Esophagus muscularis mucosa (tissue), 4 donors: Measurements from ENCODE around the gene PLPPR1. TPM values are rescaled to one million over a fixed set of nuclear protein-coding genes. Genes with fewer than 3 reads are reported as not detected.

Experiments
- DNase-seq: peaks from one replicate; pipeline ENCODE4 v3.0.0-alpha.2; 2017; ENCODE audit errors: extremely low spot score
- H3K27ac ChIP-seq, 4 donors: fragments of 200-600 bp; sonication (generic); replicated peaks in 1 of 4; 1 replicate in 3 of 4; 2 replicates in 1 of 4; pipeline ENCODE4 v1.5.1; 2016 to 2019; ENCODE audit warnings: mild to moderate bottlenecking in 1 of 4
- H3K27me3 ChIP-seq, 4 donors: fragments of 200-600 bp; sonication (generic); one replicate each; pipeline versions ENCODE4 v1.5.1 to v1.6.0; 2016 to 2019
- H3K36me3 ChIP-seq, 4 donors: fragments of 200-600 bp; sonication (generic); one replicate each; pipeline ENCODE4 v1.5.1; 2016 to 2019
- H3K4me1 ChIP-seq, 4 donors: fragments of 200-600 bp; sonication (generic); one replicate each; pipeline ENCODE4 v1.5.1; 2016 to 2019
- H3K4me3 ChIP-seq, 4 donors: fragments of 200-600 bp; sonication (generic); 1 replicate in 2 of 4; 2 replicates in 2 of 4; pipeline ENCODE4 v1.5.1; 2016 to 2019; ENCODE audit warnings: mild to moderate bottlenecking in 4 of 4, moderate library complexity in 1 of 4
- H3K9me3 ChIP-seq, 4 donors: fragments of 200-600 bp; sonication (generic); 1 replicate in 3 of 4; 2 replicates in 1 of 4; pipeline ENCODE4 v1.5.1; 2016 to 2019
- EP300 ChIP-seq: sonication (generic); formaldehyde crosslinking; IDR thresholded peaks from one replicate; pipeline ENCODE4 v1.6.1; 2017; ENCODE audit warnings: antibody characterized with exemption
- POLR2A ChIP-seq: fragments of 450-650 bp; IDR thresholded peaks from one replicate; pipeline ENCODE4 v1.6.1; 2017; ENCODE audit warnings: antibody characterized with exemption, moderate library complexity, mild to moderate bottlenecking, low read depth
- POLR2AphosphoS5 ChIP-seq, 2 donors: sonication (generic); formaldehyde crosslinking; IDR thresholded peaks; one replicate each; pipeline ENCODE4 v1.6.1; 2017; ENCODE audit warnings: antibody characterized with exemption in 2 of 2
- WGBS: methylation state at CpG from one replicate; pipeline ENCODE4 v1.1.5; 2018; 5-methylcytosine and 5-hydroxymethylcytosine counted together
- intact Hi-C: fragments of 100-400 bp; cut with DNase I; formaldehyde crosslinking; loops from one replicate; pipeline ENCODE4 v1.15.1; 2023
- total RNA-seq, 4 donors: library from RNA; depleted of rRNA; stranded (reverse); fragments of >200 nt; gene quantifications; one replicate each; pipeline versions ENCODE4 v1.1.0 to v1.2.1, GENCODE V29; 2016
- TF ChIP-seq, protein P1 (sequence below), 3 experiments: fragments of 200-600 bp in 2 of 3; fragments of 450-650 bp in 1 of 3; sonication (generic) in 2 of 3; IDR thresholded peaks; one replicate each; pipeline ENCODE4 v1.5.1; 2017 to 2019; ENCODE audit warnings: antibody characterized with exemption in 3 of 3, mild to moderate bottlenecking in 2 of 3, moderate library complexity in 1 of 3

The PLPPR1 gene
- total RNA-seq, 4 donors from 2014 or later, result 0.19 to 0.99 (median 0.29) TPM; not detected in 1

GRCh38 chr9:100999906-101000544 lies 28.5 kb upstream of the PLPPR1 start:
- DNase-seq, result no peak
- H3K27ac ChIP-seq, result no peak overlapping the region
- H3K36me3 ChIP-seq, result no peaks in the 10 kb centered on the region
- no peaks in the 10 kb centered on the region for H3K9me3 ChIP-seq
- TF ChIP-seq POLR2AphosphoS5 (IDR thresholded peaks at IDR 0.05) (no peak), POLR2A (no peak), EP300 (no peak)
- TF ChIP-seq, protein P1, sequence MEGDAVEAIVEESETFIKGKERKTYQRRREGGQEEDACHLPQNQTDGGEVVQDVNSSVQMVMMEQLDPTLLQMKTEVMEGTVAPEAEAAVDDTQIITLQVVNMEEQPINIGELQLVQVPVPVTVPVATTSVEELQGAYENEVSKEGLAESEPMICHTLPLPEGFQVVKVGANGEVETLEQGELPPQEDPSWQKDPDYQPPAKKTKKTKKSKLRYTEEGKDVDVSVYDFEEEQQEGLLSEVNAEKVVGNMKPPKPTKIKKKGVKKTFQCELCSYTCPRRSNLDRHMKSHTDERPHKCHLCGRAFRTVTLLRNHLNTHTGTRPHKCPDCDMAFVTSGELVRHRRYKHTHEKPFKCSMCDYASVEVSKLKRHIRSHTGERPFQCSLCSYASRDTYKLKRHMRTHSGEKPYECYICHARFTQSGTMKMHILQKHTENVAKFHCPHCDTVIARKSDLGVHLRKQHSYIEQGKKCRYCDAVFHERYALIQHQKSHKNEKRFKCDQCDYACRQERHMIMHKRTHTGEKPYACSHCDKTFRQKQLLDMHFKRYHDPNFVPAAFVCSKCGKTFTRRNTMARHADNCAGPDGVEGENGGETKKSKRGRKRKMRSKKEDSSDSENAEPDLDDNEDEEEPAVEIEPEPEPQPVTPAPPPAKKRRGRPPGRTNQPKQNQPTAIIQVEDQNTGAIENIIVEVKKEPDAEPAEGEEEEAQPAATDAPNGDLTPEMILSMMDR (IDR thresholded peaks at IDR 0.05), result no peak
- intact Hi-C loops, result no loop called here
- WGBS, result 78% methylated on average over 5 of the region's 5 CpGs
- H3K4me1 ChIP-seq, result no peaks in the 10 kb centered on the region
- H3K4me3 ChIP-seq, result no peak overlapping the region
- H3K27me3 ChIP-seq, result peaks cover 0 to 3% (median 0%) of the 10 kb centered on the region in 4 donors

DNA sequence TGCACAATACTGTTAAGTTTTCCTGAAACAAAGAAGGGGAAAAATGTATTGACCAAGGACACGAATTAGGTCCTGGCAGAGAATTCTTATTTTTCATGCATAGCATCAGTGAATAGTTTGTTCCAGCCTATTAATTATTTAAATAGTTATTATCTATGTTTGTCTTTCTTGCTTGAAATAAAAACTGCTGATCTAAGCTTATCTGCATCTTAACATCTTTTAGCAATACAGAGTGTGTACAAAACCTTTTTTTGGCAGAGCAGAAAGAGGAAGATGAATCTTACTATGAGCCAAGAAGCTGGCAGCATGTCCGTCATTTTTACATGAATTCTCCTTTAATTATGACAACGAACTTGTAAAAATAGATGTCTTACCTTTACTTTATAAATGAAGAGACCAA lies 23.3 kb upstream of the PLPPR1 start:
- no peaks in the 10 kb centered on the region for H3K27me3 ChIP-seq
- H3K36me3 ChIP-seq, result no peaks in the 10 kb centered on the region
- TF ChIP-seq POLR2AphosphoS5 (IDR thresholded peaks at IDR 0.05), result no peak
- TF ChIP-seq, protein P1 (IDR thresholded peaks at IDR 0.05), result no peak
- TF ChIP-seq POLR2A, result no peak
- no peak for TF ChIP-seq EP300
- DNase-seq, result no peak
- H3K4me3 ChIP-seq, result no peak overlapping the region
- peaks cover 0 to 13% (median 3%) of the 10 kb centered on the region in 4 donors for H3K9me3 ChIP-seq
- H3K4me1 ChIP-seq, result no peaks in the 10 kb centered on the region
- intact Hi-C loops, result no loop called here
- WGBS, result 76% methylated on average over 3 of the region's 3 CpGs
- no peak overlapping the region for H3K27ac ChIP-seq

DNA sequence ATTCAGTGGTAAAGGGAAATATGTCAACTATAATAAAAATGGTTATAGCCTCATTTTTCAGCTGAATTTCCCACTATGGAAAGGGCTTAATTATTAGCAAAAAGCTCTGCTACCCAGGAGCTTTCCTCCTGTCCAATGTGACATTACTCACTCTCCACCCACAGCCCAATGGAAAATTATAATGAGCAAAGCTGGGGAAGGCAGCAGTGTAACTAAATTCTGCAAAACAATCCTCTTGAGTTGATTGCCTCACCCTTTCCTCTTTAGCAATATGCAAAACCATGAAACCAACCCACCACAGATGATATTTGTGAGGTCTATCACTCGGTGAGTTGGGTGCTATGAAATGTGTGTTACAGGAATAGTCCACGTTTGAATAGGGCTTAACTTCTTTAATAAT lies 14.0 kb upstream of the PLPPR1 start:
- no peaks in the 10 kb centered on the region for H3K9me3 ChIP-seq
- WGBS, result 58% methylated on average over 2 of the region's 2 CpGs
- no peak overlapping the region for H3K4me3 ChIP-seq
- H3K4me1 ChIP-seq, result no peaks in the 10 kb centered on the region
- H3K27me3 ChIP-seq, result no peaks in the 10 kb centered on the region
- DNase-seq, result no peak
- intact Hi-C loops, result no loop called here
- TF ChIP-seq, protein P1 (IDR thresholded peaks at IDR 0.05), result no peak
- no peak for TF ChIP-seq EP300
- no peak for TF ChIP-seq POLR2A
- TF ChIP-seq POLR2AphosphoS5 (IDR thresholded peaks at IDR 0.05), result no peak
- H3K27ac ChIP-seq, result no peak overlapping the region
- no peaks in the 10 kb centered on the region for H3K36me3 ChIP-seq

DNA sequence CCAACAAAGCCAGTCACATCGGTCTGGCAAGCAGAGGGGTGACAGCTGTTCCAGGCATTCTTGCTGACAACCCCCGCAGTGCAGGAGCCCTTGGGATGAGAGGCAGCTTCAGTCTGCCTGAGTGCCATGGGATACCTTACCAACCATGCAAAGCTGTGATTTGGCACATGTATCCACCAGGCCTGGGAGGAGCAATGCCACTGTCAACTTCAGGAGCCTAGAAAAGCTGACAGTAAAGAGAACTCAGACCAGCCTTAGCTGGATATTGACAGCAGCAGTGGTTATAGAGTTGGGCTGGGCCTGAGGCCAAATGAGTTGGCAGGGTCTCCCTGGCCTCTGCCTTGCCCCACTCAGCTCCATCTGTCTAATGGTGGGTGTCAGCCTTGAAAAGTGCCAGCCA lies 10.1 kb upstream of the PLPPR1 start:
- WGBS, result 37% methylated on average over 2 of the region's 2 CpGs
- H3K4me1 ChIP-seq, result no peaks in the 10 kb centered on the region
- no peaks in the 10 kb centered on the region for H3K36me3 ChIP-seq
- H3K9me3 ChIP-seq, result no peaks in the 10 kb centered on the region
- no peak overlapping the region for H3K4me3 ChIP-seq
- peaks cover 0 to 3% (median 0%) of the 10 kb centered on the region in 4 donors for H3K27me3 ChIP-seq
- intact Hi-C loops, result no loop called here
- H3K27ac ChIP-seq, result no peak overlapping the region
- DNase-seq, result no peak
- TF ChIP-seq POLR2A, result no peak
- TF ChIP-seq, protein P1 (IDR thresholded peaks at IDR 0.05), result no peak
- no peak for TF ChIP-seq EP300
- no peak for TF ChIP-seq POLR2AphosphoS5 (IDR thresholded peaks at IDR 0.05)

DNA sequence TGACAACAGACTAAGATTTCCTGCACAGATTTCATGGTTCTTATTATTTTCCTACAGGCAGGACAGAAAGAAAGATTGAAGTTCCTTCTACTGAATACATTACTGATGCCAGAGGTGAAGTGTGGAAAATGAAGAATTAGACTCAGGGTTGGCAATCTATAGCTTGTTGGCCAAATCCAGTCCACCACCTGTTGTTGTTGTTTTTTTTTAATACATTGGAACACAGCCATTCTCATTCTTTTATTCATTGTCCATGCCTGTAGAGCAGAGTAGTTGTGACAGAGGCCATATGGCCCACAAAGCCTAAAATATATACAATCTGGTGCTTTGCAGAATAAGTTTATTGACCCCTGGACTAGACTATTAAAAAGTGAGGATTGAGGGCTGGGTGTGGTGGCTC lies 5.8 kb upstream of the PLPPR1 start:
- H3K9me3 ChIP-seq, result no peaks in the 10 kb centered on the region
- H3K36me3 ChIP-seq, result no peaks in the 10 kb centered on the region
- no peak for TF ChIP-seq EP300
- no peak for TF ChIP-seq POLR2A
- TF ChIP-seq, protein P1 (IDR thresholded peaks at IDR 0.05), result no peak
- no peak for TF ChIP-seq POLR2AphosphoS5 (IDR thresholded peaks at IDR 0.05)
- no peak overlapping the region for H3K4me3 ChIP-seq
- peaks cover 0 to 9% (median 4%) of the 10 kb centered on the region in 4 donors for H3K4me1 ChIP-seq
- no peak overlapping the region for H3K27ac ChIP-seq
- no peak for DNase-seq
- intact Hi-C loops, result no loop called here
- H3K27me3 ChIP-seq, result peaks cover 0 to 33% (median 2%) of the 10 kb centered on the region in 4 donors
